PFSK-1 (cell line): Measurements from ENCODE around the gene TMEM163.

Experiments used
- FOXP2 ChIP-seq: optimal IDR thresholded peaks from 2 replicates; pipeline ENCODE3; 2011; ENCODE audit warnings: borderline replicate concordance, control low read depth, inconsistent platforms; ENCODE audit not compliant: insufficient read depth; ENCODE audit errors: extremely low read length, extremely low read depth
- POLR2AphosphoS5 ChIP-seq: IDR thresholded peaks from 2 replicates; pipeline ENCODE4 v1.6.1; 2012; ENCODE audit warnings: low read depth, mild to moderate bottlenecking, control low read depth, low read length, moderate library complexity
- SIN3A ChIP-seq: IDR thresholded peaks from 2 replicates; pipeline ENCODE4 v1.6.1; 2012; ENCODE audit warnings: mild to moderate bottlenecking, low read length, moderate library complexity, borderline replicate concordance; ENCODE audit not compliant: insufficient read depth
- TAF1 ChIP-seq: IDR thresholded peaks from 2 replicates; pipeline ENCODE4 v1.6.1; 2012; ENCODE audit warnings: low read length, control low read depth, borderline replicate concordance; ENCODE audit not compliant: insufficient read depth
- TF ChIP-seq, protein P1 (sequence below), 2 experiments: IDR thresholded peaks; 2 replicates each; pipeline versions ENCODE4 v1.6.1 to v1.8.0; 2011 to 2012; ENCODE audit warnings: low read depth in 2 of 2, low read length in 2 of 2, control low read depth in 1 of 2, inconsistent platforms in 1 of 2, mild to moderate bottlenecking in 1 of 2, moderate library complexity in 1 of 2; ENCODE audit not compliant: insufficient read depth in 1 of 2

The TMEM163 gene

DNA sequence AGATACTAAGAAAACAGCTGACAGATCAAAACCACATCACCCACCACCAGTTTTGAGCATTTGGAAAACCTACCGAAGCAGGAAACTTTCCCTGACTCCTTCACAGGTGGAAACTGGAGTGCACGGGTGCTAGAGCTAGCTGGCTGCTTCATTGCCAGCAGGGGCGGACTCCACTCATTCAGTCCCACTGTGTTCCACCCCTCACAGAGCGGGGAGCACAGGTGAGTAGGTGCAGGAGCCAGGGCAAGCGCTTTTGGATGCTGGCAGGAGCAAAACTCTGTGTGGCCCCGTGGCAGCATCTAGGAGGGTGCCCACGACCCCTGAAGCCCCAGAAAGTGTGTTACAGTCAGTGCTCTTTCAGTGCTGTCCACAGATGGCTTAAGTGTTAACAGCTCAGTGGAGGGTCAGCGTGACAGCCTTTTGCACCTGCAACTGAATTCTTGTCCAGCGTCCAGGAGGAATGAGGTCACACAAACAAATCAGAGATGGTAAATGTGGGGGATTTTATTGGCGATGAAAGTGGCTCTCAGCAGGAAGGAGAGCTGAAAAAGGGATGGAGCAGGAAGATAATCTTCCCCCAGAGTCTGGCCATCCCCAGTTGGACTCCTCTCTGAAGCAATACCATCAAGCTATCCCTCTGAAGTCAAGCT, 71.1 kb downstream of the TMEM163 start:
- TF ChIP-seq, protein P1, sequence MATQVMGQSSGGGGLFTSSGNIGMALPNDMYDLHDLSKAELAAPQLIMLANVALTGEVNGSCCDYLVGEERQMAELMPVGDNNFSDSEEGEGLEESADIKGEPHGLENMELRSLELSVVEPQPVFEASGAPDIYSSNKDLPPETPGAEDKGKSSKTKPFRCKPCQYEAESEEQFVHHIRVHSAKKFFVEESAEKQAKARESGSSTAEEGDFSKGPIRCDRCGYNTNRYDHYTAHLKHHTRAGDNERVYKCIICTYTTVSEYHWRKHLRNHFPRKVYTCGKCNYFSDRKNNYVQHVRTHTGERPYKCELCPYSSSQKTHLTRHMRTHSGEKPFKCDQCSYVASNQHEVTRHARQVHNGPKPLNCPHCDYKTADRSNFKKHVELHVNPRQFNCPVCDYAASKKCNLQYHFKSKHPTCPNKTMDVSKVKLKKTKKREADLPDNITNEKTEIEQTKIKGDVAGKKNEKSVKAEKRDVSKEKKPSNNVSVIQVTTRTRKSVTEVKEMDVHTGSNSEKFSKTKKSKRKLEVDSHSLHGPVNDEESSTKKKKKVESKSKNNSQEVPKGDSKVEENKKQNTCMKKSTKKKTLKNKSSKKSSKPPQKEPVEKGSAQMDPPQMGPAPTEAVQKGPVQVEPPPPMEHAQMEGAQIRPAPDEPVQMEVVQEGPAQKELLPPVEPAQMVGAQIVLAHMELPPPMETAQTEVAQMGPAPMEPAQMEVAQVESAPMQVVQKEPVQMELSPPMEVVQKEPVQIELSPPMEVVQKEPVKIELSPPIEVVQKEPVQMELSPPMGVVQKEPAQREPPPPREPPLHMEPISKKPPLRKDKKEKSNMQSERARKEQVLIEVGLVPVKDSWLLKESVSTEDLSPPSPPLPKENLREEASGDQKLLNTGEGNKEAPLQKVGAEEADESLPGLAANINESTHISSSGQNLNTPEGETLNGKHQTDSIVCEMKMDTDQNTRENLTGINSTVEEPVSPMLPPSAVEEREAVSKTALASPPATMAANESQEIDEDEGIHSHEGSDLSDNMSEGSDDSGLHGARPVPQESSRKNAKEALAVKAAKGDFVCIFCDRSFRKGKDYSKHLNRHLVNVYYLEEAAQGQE (IDR thresholded peaks at IDR 0.05; ENCODE audit: insufficient read depth in 1 of 2, low read depth in 2 of 2, low read length in 2 of 2): no peak
- TF ChIP-seq TAF1 (no peak), POLR2AphosphoS5 (no peak), FOXP2 (no peak), SIN3A (no peak)

DNA sequence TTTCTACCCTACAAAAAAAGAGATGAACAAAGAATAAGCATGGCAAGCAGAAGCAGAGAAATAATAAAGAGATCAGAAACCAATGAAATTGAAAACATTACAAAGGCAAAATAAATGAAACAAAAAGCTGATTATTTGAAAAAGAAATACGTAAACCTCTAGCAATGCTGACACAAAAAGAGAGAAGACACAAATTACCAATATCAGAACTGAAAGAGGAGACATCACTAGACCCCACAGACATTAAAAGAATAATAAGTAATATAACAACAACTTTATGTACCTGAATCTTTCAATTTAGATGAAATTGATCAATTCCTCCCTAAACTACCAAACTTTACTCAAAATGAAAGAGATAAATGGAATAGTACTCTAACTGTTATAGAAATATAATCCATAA, 75.9 kb downstream of the TMEM163 start:
- no peak for TF ChIP-seq FOXP2
- TF ChIP-seq POLR2AphosphoS5: no peak
- no peak for TF ChIP-seq SIN3A
- TF ChIP-seq, protein P1 (IDR thresholded peaks at IDR 0.05; ENCODE audit: insufficient read depth in 1 of 2, low read depth in 2 of 2, low read length in 2 of 2): no peak
- no peak for TF ChIP-seq TAF1

DNA sequence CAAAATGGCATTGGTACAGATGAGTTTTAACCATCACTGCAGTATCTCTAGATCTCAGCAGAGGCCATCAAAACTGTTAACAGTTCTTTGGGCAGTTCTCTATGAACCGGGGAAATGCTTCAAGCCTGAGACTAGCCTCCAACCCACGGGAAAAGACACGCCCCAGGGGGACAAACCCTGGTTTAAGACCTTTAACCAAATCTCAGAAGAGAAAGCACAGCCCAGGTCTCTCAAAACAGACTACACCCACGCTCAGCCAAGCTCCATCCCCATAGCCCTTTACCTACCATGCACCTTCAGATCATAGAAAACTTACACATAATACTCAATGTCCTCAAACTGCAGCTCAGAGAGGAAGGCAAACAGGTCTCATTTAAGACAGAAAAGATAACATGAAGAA, 78.3 kb downstream of the TMEM163 start:
- TF ChIP-seq TAF1 (no peak), FOXP2 (no peak), POLR2AphosphoS5 (no peak), SIN3A (no peak)
- TF ChIP-seq, protein P1 (IDR thresholded peaks at IDR 0.05; ENCODE audit: insufficient read depth in 1 of 2, low read depth in 2 of 2, low read length in 2 of 2): no peak

DNA sequence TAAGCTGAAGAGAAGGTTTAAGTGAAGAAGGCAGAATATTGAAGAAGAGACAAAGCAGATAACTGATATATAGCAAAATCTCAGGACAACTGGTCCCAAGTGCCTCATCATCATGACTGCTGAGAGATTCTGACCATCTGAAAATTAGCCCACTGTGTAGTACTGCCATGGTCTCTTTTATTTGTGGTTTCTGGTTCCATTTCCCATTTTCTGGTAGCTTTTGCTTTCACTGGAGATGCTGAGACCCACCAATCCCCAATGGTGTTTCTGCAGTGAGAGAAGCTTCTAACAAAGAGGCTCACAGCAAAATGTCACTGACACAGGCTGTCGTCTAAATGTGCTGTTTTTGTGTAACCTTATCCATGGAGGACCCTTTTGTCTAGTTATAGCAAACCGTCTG, 79.5 kb downstream of the TMEM163 start:
- no peak for TF ChIP-seq SIN3A
- TF ChIP-seq, protein P1 (IDR thresholded peaks at IDR 0.05; ENCODE audit: insufficient read depth in 1 of 2, low read depth in 2 of 2, low read length in 2 of 2): no peak
- no peak for TF ChIP-seq FOXP2
- TF ChIP-seq TAF1: no peak
- no peak for TF ChIP-seq POLR2AphosphoS5

DNA sequence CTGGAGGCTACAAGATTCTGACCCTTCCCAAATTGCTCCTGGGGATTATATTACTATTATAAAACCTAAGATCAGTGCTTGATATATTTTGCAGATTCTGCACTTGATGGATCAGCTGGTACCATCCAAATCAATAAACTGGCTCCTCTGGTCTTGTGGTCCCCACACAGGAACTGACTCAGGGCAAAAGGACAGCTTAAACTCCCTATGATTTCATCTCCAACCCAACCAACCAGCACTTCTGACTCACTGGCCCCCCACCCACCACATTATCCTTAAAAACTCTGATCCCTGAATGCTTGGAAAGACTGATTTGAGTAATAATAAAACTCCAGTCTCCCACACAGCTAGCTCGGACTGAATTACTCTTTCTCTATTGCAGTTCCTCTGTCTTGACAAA, 82.1 kb downstream of the TMEM163 start:
- TF ChIP-seq TAF1 (no peak), FOXP2 (no peak), POLR2AphosphoS5 (no peak), SIN3A (no peak)
- TF ChIP-seq, protein P1 (IDR thresholded peaks at IDR 0.05; ENCODE audit: insufficient read depth in 1 of 2, low read depth in 2 of 2, low read length in 2 of 2): no peak
